ENCODE data around the gene MAN1B1.
"Not testable (repeated sequence)": the region's sequence is repeated elsewhere in the genome, so short reads cannot be mapped to it uniquely, and the experiment has no call there.

MAN1B1 gene

GRCh38 chr9:137130176-137130755, 43.5 kb downstream of the MAN1B1 start:
- no peak for DNase-seq

- no peak for DNase-seq
Measured at GRCh38 chr9:137134191-137134590, 47.4 kb downstream of the MAN1B1 start.

GRCh38 chr9:137135154-137135553, 48.4 kb downstream of the MAN1B1 start:
- not testable (repeated sequence) for DNase-seq

GRCh38 chr9:137136261-137136880, 49.6 kb downstream of the MAN1B1 start:
- no peak for DNase-seq

GRCh38 chr9:137136881-137137607, 50.3 kb downstream of the MAN1B1 start:
- no peak for DNase-seq

- no peak for DNase-seq
Measured at GRCh38 chr9:137138058-137138721, 51.4 kb downstream of the MAN1B1 start.

GRCh38 chr9:137138722-137139467, 52.1 kb downstream of the MAN1B1 start, which contains the start of gene GRIN1:
GRIN1 (plus strand) TSS chr9:137139154; CDS start chr9:137139487, 333 bp downstream.
- no peak for DNase-seq

GRCh38 chr9:137139468-137140150, 52.8 kb downstream of the MAN1B1 start:
- DNase-seq = no peak

GRCh38 chr9:137140151-137141012, 53.6 kb downstream of the MAN1B1 start:
- no peak for DNase-seq

- DNase-seq = no peak
Measured at GRCh38 chr9:137141050-137141810, 54.4 kb downstream of the MAN1B1 start.

GRCh38 chr9:137141976-137142936, 55.5 kb downstream of the MAN1B1 start:
- no peak for DNase-seq

GRCh38 chr9:137143459-137143858, 56.7 kb downstream of the MAN1B1 start:
- no peak for DNase-seq

- no peak for DNase-seq
Measured at GRCh38 chr9:137145731-137146526, 59.1 kb downstream of the MAN1B1 start.

- no peak for DNase-seq
Measured at GRCh38 chr9:137146527-137146918, 59.7 kb downstream of the MAN1B1 start.

- DNase-seq = no peak
Measured at GRCh38 chr9:137147091-137147792, 60.5 kb downstream of the MAN1B1 start.

- no peak for DNase-seq
Measured at GRCh38 chr9:137147793-137148160, 61.0 kb downstream of the MAN1B1 start.

GRCh38 chr9:137148242-137148641, 61.5 kb downstream of the MAN1B1 start:
- no peak for DNase-seq

- no peak for DNase-seq
Measured at GRCh38 chr9:137148661-137149060, 61.9 kb downstream of the MAN1B1 start.

All from activated CD4-positive, CD25-positive, alpha-beta regulatory T cell treated with anti-CD3 and anti-CD28 coated beads, Interleukin-2, amount 50 U/mL, for 72 hours (primary cell).